ENCODE results near the gene SLC15A4.
"Not testable (repeated sequence)": the region's sequence is repeated elsewhere in the genome, so short reads cannot be mapped to it uniquely, and the experiment has no call there.

The SLC15A4 gene

DNA sequence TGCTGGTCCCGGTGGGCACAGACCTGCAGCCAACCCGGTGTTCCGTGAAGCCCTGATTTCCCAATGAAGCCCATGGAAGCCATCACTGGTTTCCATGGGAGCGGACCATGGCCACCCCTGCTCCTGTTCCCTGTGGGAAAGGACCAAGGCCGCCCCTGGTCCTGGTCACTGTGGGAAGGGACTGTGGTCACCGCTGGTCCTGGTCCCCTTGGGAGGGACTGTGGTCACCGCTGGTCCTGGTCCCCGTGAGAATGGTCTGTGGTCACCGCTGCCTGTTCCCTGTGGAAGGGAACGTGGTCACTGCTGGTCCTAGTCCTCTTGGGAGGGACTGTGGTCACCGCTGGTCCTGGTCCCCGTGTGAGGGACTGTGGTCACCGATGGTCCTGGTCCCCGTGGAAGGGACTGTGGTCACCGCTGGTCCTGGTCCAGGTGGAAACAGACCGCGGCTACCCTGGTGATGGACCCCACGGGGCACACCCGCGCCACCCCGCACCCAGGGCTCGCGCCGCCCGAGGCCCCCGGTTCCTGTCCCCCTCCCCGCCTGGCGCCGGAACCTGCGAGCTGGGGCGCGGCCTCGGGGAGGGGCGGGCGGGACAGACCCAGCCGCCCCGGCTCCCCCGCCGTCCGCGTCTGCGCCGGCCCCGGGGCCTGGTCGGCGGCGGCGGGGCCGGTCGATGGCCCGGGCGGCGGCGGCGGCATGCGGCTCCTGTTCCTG, 29.3 kb upstream of the SLC15A4 start, which contains the start of gene GLT1D1:
TSS of gene GLT1D1 (plus strand) at position 594 of the 715 bp plus-strand sequence. CDS start at position 698, 104 bp downstream.
- H3K27ac ChIP-seq = no peak within 1 kb of the TSS
- CTCF ChIA-PET = no interaction called here
- no peak for DNase-seq (ENCODE audit: low spot score)
- POLR2A ChIA-PET (ENCODE audit: low non-redundant PET) = no interaction called here
- no peak for TF ChIP-seq CTCF (conservative IDR thresholded peaks at IDR 0.05; ENCODE audit: low read depth)

DNA sequence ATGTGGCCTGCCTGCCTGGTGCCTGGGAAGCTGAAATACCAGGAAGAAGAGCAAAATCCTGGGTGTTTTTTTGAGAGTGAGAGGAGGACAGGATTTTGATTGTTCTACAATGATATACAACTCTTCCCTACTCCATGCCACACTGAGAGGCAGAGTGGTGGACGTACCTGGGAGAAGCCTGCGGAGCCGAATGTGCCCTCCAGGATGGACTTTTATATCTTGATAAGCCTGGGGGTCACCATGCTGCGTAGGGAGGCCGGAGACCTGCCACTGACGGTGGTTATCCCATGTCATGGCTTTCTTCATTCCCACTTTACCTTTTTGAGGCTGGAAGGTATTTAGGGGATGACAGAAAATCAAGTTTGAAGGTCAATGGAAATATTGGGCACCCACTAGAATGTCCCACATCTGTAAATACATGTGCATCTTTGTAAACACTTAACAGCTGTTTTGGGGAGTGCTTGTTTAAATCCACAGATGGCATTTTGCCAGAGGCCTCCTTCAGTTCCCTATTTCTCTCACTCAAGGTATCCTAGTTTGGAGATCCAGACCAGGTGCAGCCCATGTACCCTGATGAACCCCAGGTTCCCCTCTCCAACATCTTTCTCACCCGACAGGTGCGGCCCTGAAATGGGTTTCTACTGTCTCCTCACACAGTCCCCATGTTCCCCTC, 28.4 kb upstream of the SLC15A4 start:
- TF ChIP-seq CTCF (conservative IDR thresholded peaks at IDR 0.05; ENCODE audit: low read depth) = no peak
- POLR2A ChIA-PET (ENCODE audit: low non-redundant PET) = interaction anchor here (0.6 kb wide), 1 partner anchor 260 kb away, joined by 3 read pairs; no protein-coding TSS in a partner anchor
- CTCF ChIA-PET = no interaction called here
- H3K27ac ChIP-seq = no peak overlapping the region
- DNase-seq (ENCODE audit: low spot score) = no peak

DNA sequence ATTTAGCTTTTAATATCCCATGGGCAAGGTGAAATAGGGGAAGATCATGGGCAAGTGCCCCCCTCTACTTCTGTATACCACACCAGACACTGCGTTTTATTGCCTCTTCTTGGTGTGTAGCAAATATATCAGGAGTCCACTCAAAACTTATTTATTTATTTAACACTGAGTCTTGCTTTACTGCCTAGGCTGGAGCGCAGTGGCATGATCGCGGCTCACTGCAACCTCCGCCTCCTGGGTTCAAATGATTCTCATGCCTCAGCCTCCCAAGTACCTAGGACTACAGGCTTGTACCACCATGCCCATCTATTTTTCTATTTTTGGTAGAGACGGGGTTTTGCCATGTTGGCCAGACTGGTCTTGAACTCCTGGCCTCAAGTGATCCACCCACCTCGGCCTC, 27.7 kb upstream of the SLC15A4 start:
- CTCF ChIA-PET; POLR2A ChIA-PET (ENCODE audit: low non-redundant PET); H3K27ac ChIP-seq; DNase-seq (ENCODE audit: low spot score): not testable (repeated sequence)

DNA sequence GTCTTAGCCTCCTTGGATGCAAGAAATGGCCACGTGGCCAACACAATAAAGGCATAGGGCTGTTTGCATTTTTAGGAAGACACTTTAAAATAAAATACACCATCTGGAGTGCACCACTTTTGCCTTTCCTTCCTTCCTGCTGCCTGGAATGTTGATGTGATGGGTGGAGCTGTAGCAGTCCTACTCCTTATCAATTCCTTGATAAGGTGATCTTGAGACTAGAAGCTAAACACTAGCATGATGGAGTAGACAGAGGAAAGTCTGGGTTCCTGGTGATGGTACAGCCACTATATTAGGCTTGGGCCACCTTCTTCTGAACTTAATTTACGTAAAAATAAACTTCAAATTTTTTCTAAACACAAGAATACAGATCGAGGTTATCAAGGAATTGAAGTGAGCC, 26.6 kb upstream of the SLC15A4 start:
- CTCF ChIA-PET = no interaction called here
- H3K27ac ChIP-seq = no peak overlapping the region
- TF ChIP-seq CTCF (conservative IDR thresholded peaks at IDR 0.05; ENCODE audit: low read depth) = no peak
- DNase-seq (ENCODE audit: low spot score) = no peak
- POLR2A ChIA-PET (ENCODE audit: low non-redundant PET) = no interaction called here

DNA sequence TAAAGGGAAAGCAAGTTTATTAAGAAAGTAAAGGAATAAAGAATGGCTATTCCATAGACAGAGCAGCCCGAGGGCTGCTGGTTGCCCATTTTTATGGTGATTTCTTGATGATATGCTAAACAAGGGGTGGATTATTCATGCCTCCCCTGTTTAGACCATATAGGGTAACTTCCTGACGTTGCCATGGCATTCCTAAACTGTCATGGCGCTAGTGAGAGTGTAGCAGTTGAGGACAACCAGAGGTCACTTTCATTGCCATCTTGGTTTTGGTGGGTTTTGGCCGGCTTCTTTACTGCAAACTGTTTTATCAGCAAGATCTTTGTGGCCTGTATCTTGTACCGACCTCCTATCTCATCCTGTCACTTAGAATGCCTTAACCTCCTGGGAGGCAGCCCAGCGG, 26.0 kb upstream of the SLC15A4 start:
- H3K27ac ChIP-seq; DNase-seq (ENCODE audit: low spot score); CTCF ChIA-PET; POLR2A ChIA-PET (ENCODE audit: low non-redundant PET): not testable (repeated sequence)

DNA sequence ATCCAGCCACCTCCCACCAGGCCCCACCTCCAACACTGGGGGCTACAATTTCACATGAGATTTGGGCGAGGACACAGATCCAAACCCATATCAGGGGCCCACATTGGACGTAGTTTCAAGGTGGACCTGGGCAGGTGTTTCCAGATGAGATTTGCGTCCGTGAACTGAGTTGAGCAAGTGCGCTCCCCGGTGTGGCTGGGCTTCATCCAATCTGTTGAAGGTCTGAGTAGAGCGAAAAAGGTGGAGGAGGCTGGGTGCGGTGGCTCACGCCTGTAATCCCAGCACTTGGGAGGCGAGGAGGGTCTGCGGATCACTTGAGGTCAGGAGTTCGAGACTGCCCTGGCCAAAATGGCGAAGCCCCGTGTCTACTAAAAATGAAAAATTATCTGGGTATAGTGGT, 24.6 kb upstream of the SLC15A4 start:
- POLR2A ChIA-PET (ENCODE audit: low non-redundant PET) = no interaction called here
- TF ChIP-seq CTCF (conservative IDR thresholded peaks at IDR 0.05; ENCODE audit: low read depth) = no peak
- CTCF ChIA-PET = no interaction called here
- no peak for DNase-seq (ENCODE audit: low spot score)
- H3K27ac ChIP-seq = no peak overlapping the region

DNA sequence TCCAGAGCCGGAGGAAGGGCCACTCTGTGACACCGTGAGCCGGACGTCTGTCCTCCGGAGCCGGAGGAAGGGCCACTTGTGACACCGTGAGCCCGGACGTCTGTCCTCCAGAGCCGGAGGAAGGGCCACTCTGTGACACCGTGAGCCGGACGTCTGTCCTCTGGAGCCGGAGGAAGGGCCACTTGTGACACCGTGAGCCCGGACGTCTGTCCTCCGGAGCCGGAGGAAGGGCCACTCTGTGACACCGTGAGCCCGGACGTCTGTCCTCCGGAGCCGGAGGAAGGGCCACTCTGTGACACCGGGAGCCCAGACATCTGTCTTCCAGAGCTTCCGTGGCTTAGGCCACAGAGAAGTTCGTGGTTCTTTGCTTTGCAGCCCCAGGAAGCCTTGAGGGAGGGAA, 22.9 kb upstream of the SLC15A4 start:
- H3K27ac ChIP-seq; DNase-seq (ENCODE audit: low spot score); POLR2A ChIA-PET (ENCODE audit: low non-redundant PET); CTCF ChIA-PET: not testable (repeated sequence)

GRCh38 chr12:128844031-128844635, 20.4 kb upstream of the SLC15A4 start:
- CTCF ChIA-PET = no interaction called here
- TF ChIP-seq CTCF (conservative IDR thresholded peaks at IDR 0.05; ENCODE audit: low read depth) = no peak
- DNase-seq (ENCODE audit: low spot score) = no peak
- POLR2A ChIA-PET (ENCODE audit: low non-redundant PET) = no interaction called here
- no peak overlapping the region for H3K27ac ChIP-seq
